SU-DHL-6 (cell line): ENCODE results near the gene TFEB.
A peak's percentile ranks its signal among the peaks of the same experiment; 100 is the strongest.

Experiments used
- H2AFZ ChIP-seq: fragments of 200-600 bp; sonication (generic); 2 replicates; pipeline ENCODE4 v1.6.1; 2014; ENCODE audit warnings: low read depth, mild to moderate bottlenecking, moderate library complexity, mixed read lengths, antibody characterized with exemption, low read length; ENCODE audit not compliant: severe bottlenecking
- H3F3A ChIP-seq: fragments of 200-600 bp; shearing (Covaris generic); 2 replicates; pipeline ENCODE4 v1.6.0; 2016; ENCODE audit warnings: antibody characterized with exemption, mild to moderate bottlenecking; ENCODE audit not compliant: insufficient read depth
- H3K27ac ChIP-seq: fragments of 200-600 bp; sonication (generic); 2 replicates; pipeline ENCODE4 v1.5.1; 2016; ENCODE audit warnings: low read depth, mild to moderate bottlenecking, low read length, moderate library complexity, mixed read lengths
- H3K27me3 ChIP-seq: fragments of 200-600 bp; sonication (generic), shearing (Covaris generic); 2 replicates; pipeline ENCODE4 v1.6.0; 2014; ENCODE audit warnings: mild to moderate bottlenecking, low read length
- H3K36me3 ChIP-seq: fragments of 200-600 bp; sonication (generic); 2 replicates; pipeline ENCODE4 v1.6.1; 2014; ENCODE audit warnings: mild to moderate bottlenecking, low read length, mixed read lengths
- H3K4me2 ChIP-seq: fragments of 300-600, 200-600 bp; shearing (Covaris generic), sonication (generic); 2 replicates; pipeline ENCODE4 v1.6.0; 2014; ENCODE audit warnings: low read length, low read depth, mild to moderate bottlenecking; ENCODE audit not compliant: poor library complexity, severe bottlenecking
- H3K4me3 ChIP-seq: fragments of 200-600 bp; sonication (generic); 2 replicates; pipeline ENCODE4 v1.5.1; 2014; ENCODE audit warnings: antibody characterized with exemption, low read length, mild to moderate bottlenecking, mixed read lengths; ENCODE audit not compliant: insufficient read depth, poor library complexity, severe bottlenecking
- H3K79me2 ChIP-seq: fragments of 200-600 bp; sonication (generic); 2 replicates; pipeline ENCODE4 v1.6.1; 2014; ENCODE audit warnings: mild to moderate bottlenecking, low read length, moderate library complexity; ENCODE audit not compliant: insufficient read depth
- H3K9ac ChIP-seq: fragments of 200-600 bp; sonication (generic); 2 replicates; pipeline ENCODE4 v1.7.0; 2014; ENCODE audit warnings: mild to moderate bottlenecking, low read length
- H3K9me2 ChIP-seq: fragments of 200-600 bp; sonication (generic); replicated peaks from 2 replicates; pipeline ENCODE4 v1.6.1; 2014; ENCODE audit warnings: low read length; ENCODE audit not compliant: insufficient read depth
- H3K9me3 ChIP-seq: fragments of 200-600 bp; sonication (generic); 2 replicates; pipeline ENCODE4 v1.6.1; 2014; ENCODE audit warnings: low read length, mixed read lengths; ENCODE audit not compliant: insufficient read depth
- H4K20me1 ChIP-seq: fragments of 200-600 bp; sonication (generic); 2 replicates; pipeline ENCODE4 v1.6.1; 2014; ENCODE audit warnings: low read depth, mild to moderate bottlenecking, antibody characterized with exemption, low read length, moderate library complexity, mixed read lengths
- EZH2phosphoT487 ChIP-seq: fragments of 200-600 bp; sonication (generic), shearing (Covaris generic); conservative IDR thresholded peaks from 2 replicates; pipeline ENCODE4 v1.6.1; 2018; ENCODE audit warnings: mild to moderate bottlenecking, antibody characterized with exemption, low read length, moderate library complexity, mixed read lengths
- TF ChIP-seq, protein P1 (sequence below): fragments of 200-600 bp; sonication (generic); IDR thresholded peaks from one replicate; pipeline ENCODE4 v1.5.1; 2017; ENCODE audit warnings: antibody characterized with exemption, mild to moderate bottlenecking, low read length, moderate library complexity; ENCODE audit not compliant: insufficient read depth, poor library complexity, severe bottlenecking

The TFEB gene

GRCh38 chr6:41733360-41733706 lies 2.1 kb downstream of the TFEB start:
- H3K27ac ChIP-seq, result peak overlapping the region; percentile 93
- peak overlapping the region; percentile 78 for H3K9ac ChIP-seq
- H3K79me2 ChIP-seq, result peaks cover 53% of the 10 kb centered on the region
- no peaks in the 10 kb centered on the region for H3K9me3 ChIP-seq
- no peaks in the 10 kb centered on the region for H4K20me1 ChIP-seq
- H3K4me3 ChIP-seq, result peak overlapping the region; percentile 61
- H3K9me2 ChIP-seq, result no peaks in the 10 kb centered on the region
- peak overlapping the region; percentile 74 for H3K4me2 ChIP-seq
- no peaks in the 10 kb centered on the region for H3K36me3 ChIP-seq
- TF ChIP-seq, protein P1, sequence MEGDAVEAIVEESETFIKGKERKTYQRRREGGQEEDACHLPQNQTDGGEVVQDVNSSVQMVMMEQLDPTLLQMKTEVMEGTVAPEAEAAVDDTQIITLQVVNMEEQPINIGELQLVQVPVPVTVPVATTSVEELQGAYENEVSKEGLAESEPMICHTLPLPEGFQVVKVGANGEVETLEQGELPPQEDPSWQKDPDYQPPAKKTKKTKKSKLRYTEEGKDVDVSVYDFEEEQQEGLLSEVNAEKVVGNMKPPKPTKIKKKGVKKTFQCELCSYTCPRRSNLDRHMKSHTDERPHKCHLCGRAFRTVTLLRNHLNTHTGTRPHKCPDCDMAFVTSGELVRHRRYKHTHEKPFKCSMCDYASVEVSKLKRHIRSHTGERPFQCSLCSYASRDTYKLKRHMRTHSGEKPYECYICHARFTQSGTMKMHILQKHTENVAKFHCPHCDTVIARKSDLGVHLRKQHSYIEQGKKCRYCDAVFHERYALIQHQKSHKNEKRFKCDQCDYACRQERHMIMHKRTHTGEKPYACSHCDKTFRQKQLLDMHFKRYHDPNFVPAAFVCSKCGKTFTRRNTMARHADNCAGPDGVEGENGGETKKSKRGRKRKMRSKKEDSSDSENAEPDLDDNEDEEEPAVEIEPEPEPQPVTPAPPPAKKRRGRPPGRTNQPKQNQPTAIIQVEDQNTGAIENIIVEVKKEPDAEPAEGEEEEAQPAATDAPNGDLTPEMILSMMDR, result no peak
- TF ChIP-seq EZH2phosphoT487, result no peak
- no peak overlapping the region for H2AFZ ChIP-seq
- H3K27me3 ChIP-seq, result no peaks in the 10 kb centered on the region
- peaks cover 28% of the 10 kb centered on the region for H3F3A ChIP-seq

- peak overlapping the region; percentile 93 for H3K27ac ChIP-seq
- peak overlapping the region; percentile 63 for H3K4me3 ChIP-seq
- H3K79me2 ChIP-seq, result peaks cover 58% of the 10 kb centered on the region
Observed at GRCh38 chr6:41732591-41733359, 2.6 kb downstream of the TFEB start.

GRCh38 chr6:41732149-41732548 lies 3.3 kb downstream of the TFEB start:
- Histone ChIP-seq H3K79me2 (peaks cover 64% of the 10 kb centered on the region), H3K27ac (peak overlapping the region; percentile 93), H3K9ac (peak overlapping the region; percentile 78), H3K36me3 (no peaks in the 10 kb centered on the region), H2AFZ (no peak overlapping the region), H3K9me3 (no peaks in the 10 kb centered on the region), H3K27me3 (no peaks in the 10 kb centered on the region), H3K4me2 (peak overlapping the region; percentile 74), H3F3A (peaks cover 28% of the 10 kb centered on the region), H3K4me3 (peak overlapping the region; percentile 63), H4K20me1 (no peaks in the 10 kb centered on the region), H3K9me2 (no peaks in the 10 kb centered on the region)
- TF ChIP-seq, protein P1, result no peak
- TF ChIP-seq EZH2phosphoT487, result no peak

More at GRCh38 chr6:41732591-41733359, 2.6 kb downstream of the TFEB start:
- Histone ChIP-seq H3K27me3 (no peaks in the 10 kb centered on the region), H3K9me2 (no peaks in the 10 kb centered on the region), H3K36me3 (no peaks in the 10 kb centered on the region), H3K9ac (peak overlapping the region; percentile 78), H3K4me2 (peak overlapping the region; percentile 74), H3K9me3 (no peaks in the 10 kb centered on the region), H2AFZ (no peak overlapping the region), H4K20me1 (no peaks in the 10 kb centered on the region), H3F3A (peaks cover 28% of the 10 kb centered on the region)
- TF ChIP-seq EZH2phosphoT487, result no peak
- TF ChIP-seq, protein P1, result no peak
